ENCODE results near the gene CCDC85C. TPM values are rescaled to one million over a fixed set of nuclear protein-coding genes. Genes with fewer than 3 reads are reported as not detected.

The CCDC85C gene
- total RNA-seq, 1 donor from 2014 or later: 7.3 TPM

DNA sequence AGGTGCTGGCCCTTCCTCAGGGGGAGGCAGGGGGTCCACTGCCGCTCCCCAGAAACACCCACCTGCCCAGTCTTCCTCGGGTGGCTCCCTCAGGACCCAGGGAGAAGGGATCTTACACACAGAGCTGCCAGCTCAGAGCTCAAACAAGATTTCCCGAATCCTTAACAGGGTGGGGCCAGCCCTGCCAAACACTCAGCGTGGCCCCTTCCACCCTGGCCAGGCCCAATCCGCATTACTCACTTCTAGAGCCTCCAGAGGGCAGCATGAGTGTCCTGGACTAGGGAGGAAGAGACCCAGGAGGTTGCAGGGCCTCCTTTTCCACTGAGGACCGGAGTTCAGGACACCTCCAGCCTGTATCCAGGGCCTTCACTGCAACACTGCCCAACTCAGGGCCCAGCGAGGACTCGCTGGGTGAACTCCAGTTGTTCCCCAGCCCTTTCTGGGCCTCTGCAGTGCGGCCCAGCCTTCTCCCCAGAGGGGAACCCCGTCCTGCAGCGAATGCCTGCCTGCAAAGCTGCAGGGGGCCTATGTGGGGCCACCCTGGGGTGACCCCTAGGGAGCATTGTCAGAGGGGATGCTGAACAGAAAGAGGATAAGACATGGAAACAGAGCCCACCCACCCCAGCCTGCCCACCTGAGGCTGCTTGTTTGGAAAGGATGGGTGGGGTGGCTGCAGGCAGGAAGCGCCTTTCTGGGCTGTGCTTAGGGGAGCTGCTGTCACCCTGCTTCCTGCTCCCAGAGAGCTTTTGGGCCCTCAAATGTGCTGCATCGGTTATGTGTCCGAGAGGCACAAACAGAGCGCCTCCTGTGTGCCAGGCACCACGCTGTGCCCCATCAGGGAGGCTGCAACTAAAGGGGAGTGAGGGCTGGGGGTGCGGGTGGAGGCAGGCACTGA lies 79.0 kb downstream of the CCDC85C start:
- Mint-ChIP-seq H3K27ac (peak overlapping the region; percentile 46), H3K4me1 (ENCODE audit: low read depth) (peaks cover 1% of the 10 kb centered on the region), H3K36me3 (ENCODE audit: low read depth) (no peaks in the 10 kb centered on the region), H3K27me3 (ENCODE audit: low read depth) (no peaks in the 10 kb centered on the region), H3K4me3 (ENCODE audit: low read depth) (no peak overlapping the region), H3K9me3 (no peaks in the 10 kb centered on the region)
- DNase-seq (ENCODE audit: low spot score): no peak
- intact Hi-C loops (cut with micrococcal nuclease): no loop called here

DNA sequence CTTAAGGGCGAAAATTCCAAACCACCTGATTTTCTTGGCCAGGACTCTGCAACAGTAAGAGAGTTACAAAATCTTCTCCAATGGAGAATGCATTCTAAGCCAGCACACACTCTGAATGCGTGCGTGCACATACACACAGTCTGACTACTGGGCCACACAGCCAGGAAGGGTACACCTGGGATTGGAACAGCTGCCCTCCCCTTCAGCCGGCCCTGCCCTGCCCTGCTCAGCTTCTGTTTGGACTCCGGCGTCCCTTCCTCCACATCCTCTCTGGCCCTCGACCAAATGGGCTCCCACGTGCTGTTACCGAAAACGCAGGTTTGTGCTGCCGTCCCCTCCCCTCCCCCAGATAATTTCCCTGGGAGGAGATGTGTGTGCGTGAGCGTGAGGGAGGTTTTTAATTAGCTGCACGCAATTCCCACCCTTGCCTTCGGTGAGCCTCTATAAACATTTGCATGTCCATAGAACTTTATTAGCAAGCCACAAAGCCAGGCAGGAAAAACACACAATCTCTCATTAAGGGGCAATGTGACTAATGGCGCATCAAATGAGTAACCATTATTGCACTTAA lies 79.8 kb downstream of the CCDC85C start:
- no peak overlapping the region for H3K4me3 Mint-ChIP-seq (ENCODE audit: low read depth)
- intact Hi-C loops (cut with micrococcal nuclease): no loop called here
- no peaks in the 10 kb centered on the region for H3K36me3 Mint-ChIP-seq (ENCODE audit: low read depth)
- peaks cover 1% of the 10 kb centered on the region for H3K4me1 Mint-ChIP-seq (ENCODE audit: low read depth)
- H3K27ac Mint-ChIP-seq: no peak overlapping the region
- H3K27me3 Mint-ChIP-seq (ENCODE audit: low read depth): no peaks in the 10 kb centered on the region
- H3K9me3 Mint-ChIP-seq: no peaks in the 10 kb centered on the region
- no peak for DNase-seq (ENCODE audit: low spot score)

DNA sequence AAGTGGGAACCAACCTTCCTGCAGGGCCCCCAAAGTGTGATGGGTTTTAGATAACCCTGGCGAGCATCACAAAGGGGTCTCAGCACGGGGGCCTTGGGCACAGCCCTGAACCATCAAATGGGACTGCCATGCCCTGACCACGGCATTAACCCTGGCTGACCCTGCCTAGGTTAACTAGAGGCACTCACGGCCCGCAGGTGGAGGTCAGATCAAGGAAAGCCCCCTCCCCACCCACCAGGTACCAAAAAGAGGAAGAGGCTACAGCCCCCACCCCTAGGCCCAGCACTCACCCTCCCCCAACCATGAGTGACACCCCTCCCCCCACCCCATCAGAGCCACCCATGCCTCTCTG lies 80.3 kb downstream of the CCDC85C start:
- no peaks in the 10 kb centered on the region for H3K27me3 Mint-ChIP-seq (ENCODE audit: low read depth)
- H3K36me3 Mint-ChIP-seq (ENCODE audit: low read depth): no peaks in the 10 kb centered on the region
- no peak overlapping the region for H3K4me3 Mint-ChIP-seq (ENCODE audit: low read depth)
- no peak overlapping the region for H3K27ac Mint-ChIP-seq
- no peak for DNase-seq (ENCODE audit: low spot score)
- intact Hi-C loops (cut with micrococcal nuclease): no loop called here
- H3K9me3 Mint-ChIP-seq: no peaks in the 10 kb centered on the region
- peaks cover 1% of the 10 kb centered on the region for H3K4me1 Mint-ChIP-seq (ENCODE audit: low read depth)

DNA sequence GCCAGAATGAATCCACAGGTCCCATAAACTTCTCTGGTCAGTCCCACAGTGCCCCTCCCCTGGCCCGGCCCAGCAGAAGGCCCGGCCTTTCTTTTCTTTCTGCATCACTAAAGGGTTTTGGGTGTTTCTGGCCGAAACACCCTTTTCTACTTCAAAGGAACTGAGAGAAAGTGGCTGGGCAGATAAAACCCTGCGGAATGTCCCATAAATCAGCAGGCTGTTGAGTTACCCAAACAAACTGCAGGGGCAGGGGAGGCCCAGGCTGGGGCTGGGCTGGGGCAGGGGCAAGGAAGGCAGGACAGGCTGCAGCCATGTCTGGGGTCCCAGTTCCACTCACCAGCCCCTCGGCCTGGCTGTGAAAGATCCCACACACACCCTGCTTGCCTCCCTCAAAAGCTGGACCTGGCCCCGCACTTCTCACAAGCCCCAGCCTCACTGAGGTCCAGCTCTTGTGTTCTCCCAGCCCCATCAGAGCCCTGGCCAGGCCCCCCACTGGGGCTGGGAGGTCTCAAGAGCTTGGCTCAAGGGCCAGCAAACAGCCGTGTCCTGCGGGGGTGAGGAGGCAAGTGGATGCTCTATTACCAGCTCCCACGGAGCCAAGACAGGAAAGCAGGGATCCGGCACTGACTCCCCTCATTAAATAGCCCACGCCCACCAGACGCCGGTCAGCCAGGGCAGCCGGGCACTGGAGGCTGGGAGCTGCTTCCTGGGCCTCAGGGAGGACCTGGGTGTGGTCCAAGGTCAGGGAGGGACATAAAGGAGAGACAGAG lies 80.9 kb downstream of the CCDC85C start:
- intact Hi-C loops (cut with micrococcal nuclease): no loop called here
- no peaks in the 10 kb centered on the region for H3K36me3 Mint-ChIP-seq (ENCODE audit: low read depth)
- H3K4me3 Mint-ChIP-seq (ENCODE audit: low read depth): no peak overlapping the region
- H3K27me3 Mint-ChIP-seq (ENCODE audit: low read depth): no peaks in the 10 kb centered on the region
- H3K4me1 Mint-ChIP-seq (ENCODE audit: low read depth): peaks cover 1% of the 10 kb centered on the region
- DNase-seq (ENCODE audit: low spot score): no peak
- H3K9me3 Mint-ChIP-seq: no peaks in the 10 kb centered on the region
- H3K27ac Mint-ChIP-seq: no peak overlapping the region

DNA sequence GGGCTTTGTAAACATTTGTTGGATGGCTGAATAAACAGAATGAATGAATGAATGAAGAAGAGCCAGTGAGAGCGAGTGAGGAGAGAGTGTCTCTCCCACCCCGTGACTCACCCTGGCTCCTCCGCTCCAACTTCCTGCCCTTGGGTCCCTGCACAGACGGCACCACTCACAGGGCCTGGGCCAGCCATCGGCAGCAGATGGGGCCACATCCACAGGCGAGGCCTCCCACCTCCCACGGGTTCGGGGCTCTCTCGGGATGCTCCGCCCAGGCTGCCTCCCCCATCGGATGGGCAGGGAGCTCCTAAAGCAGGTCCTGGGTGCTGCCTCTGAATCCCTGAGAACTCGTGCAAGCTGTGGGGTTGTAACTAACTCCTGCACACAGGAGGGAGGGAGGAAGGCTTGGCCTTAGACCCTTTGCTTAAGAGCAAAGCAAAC lies 81.5 kb downstream of the CCDC85C start:
- peaks cover 1% of the 10 kb centered on the region for H3K4me1 Mint-ChIP-seq (ENCODE audit: low read depth)
- no peak for DNase-seq (ENCODE audit: low spot score)
- intact Hi-C loops (cut with micrococcal nuclease): no loop called here

DNA sequence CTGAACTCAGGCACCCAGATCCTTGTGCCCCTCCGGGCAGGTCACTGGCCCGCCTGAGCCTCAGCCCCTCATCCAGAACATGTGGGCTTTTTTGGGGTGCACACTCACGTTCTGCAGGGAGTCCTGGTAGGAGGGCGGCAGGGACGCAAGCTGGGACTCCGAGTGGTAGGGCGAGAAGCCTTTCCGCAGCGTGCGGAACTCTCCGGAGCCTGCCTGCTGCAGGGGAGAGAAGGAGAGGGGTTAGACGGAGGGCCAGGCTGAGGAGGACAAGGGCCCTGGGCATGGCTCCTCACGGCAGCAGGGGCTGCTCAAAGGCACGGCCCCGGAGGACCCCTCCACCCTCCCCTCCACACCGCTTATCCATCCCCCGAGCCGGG lies 82.0 kb downstream of the CCDC85C start:
- Mint-ChIP-seq H3K27ac (no peak overlapping the region), H3K9me3 (no peaks in the 10 kb centered on the region), H3K4me1 (ENCODE audit: low read depth) (peaks cover 1% of the 10 kb centered on the region), H3K4me3 (ENCODE audit: low read depth) (no peak overlapping the region), H3K36me3 (ENCODE audit: low read depth) (no peaks in the 10 kb centered on the region), H3K27me3 (ENCODE audit: low read depth) (no peaks in the 10 kb centered on the region)
- intact Hi-C loops (cut with micrococcal nuclease): no loop called here
- DNase-seq (ENCODE audit: low spot score): no peak

More for the DNA sequence above, 81.5 kb downstream of the CCDC85C start:
- Mint-ChIP-seq H3K36me3 (ENCODE audit: low read depth) (no peaks in the 10 kb centered on the region), H3K9me3 (no peaks in the 10 kb centered on the region), H3K27ac (no peak overlapping the region), H3K27me3 (ENCODE audit: low read depth) (no peaks in the 10 kb centered on the region), H3K4me3 (ENCODE audit: low read depth) (no peak overlapping the region)

DNA sequence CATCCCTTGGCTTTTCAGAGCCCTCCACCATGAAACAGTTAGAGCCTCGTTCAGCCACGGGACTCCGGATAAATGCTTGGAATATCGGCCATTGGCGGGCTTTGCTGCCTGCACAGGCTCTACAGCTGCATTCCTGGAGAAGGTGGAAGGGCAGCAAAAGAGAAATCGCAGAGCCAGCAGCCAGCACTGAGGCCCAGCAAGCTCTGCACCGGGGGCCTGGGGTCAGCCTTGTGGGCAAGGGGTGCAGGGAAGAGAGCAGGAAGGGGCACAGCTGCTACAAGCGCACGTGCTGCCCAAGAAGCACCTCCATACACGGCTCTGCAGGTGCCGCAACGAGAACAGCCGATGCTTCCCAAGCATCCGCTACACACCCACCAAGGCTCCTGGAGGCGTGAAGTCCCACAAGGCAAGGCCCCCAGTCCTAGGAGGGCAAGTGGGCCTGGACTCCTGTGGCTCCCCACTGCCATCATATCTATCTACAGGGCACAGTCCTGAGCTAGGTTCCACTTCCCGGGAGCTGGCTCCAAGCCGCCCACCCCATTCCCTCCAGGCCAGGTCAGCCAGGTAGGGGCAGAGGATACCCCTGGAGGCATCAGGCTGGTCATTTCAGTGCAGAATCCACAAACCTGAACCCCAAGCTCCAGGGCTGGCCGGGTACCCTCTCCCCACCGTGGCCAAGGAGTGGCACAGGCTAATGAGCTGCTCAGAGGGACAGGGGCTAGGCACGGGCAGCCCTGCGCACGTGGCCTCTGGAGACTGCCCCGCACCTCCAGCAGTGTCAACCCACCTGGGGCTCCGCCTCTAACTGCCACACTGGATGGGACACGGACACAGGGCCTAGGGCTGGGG lies 82.6 kb downstream of the CCDC85C start:
- Mint-ChIP-seq H3K36me3 (ENCODE audit: low read depth) (no peaks in the 10 kb centered on the region), H3K27ac (no peak overlapping the region), H3K4me3 (ENCODE audit: low read depth) (no peak overlapping the region), H3K9me3 (no peaks in the 10 kb centered on the region), H3K27me3 (ENCODE audit: low read depth) (no peaks in the 10 kb centered on the region), H3K4me1 (ENCODE audit: low read depth) (peaks cover 1% of the 10 kb centered on the region)
- intact Hi-C loops (cut with micrococcal nuclease): no loop called here
- no peak for DNase-seq (ENCODE audit: low spot score)

DNA sequence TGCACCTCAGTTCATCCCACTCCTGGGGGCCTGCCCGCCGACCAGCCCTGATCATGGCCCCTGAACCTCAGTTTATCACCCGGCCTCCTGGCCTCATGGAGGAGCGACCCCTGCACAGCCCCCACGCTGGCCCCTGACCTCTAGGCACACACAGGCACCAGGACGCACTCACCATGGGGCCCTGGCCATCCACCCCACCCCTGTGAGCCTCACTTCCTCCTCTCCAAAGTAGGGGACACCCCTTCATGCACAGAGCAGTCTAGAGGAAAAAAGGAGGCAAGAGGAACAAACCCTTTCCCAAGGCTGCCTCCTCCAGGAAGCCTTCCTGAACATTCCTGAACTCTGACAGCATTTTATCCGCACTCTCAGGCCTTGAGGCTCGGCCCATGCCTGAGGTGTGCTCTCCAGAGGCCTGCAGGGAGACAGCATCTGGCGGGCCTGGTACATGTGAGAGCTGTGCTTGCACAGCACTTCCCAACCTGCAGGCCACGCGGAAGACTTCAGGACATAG lies 83.4 kb downstream of the CCDC85C start:
- Mint-ChIP-seq H3K9me3 (no peaks in the 10 kb centered on the region), H3K4me3 (ENCODE audit: low read depth) (no peak overlapping the region), H3K4me1 (ENCODE audit: low read depth) (peaks cover 1% of the 10 kb centered on the region), H3K36me3 (ENCODE audit: low read depth) (no peaks in the 10 kb centered on the region), H3K27me3 (ENCODE audit: low read depth) (no peaks in the 10 kb centered on the region), H3K27ac (no peak overlapping the region)
- DNase-seq (ENCODE audit: low spot score): no peak
- intact Hi-C loops (cut with micrococcal nuclease): no loop called here

DNA sequence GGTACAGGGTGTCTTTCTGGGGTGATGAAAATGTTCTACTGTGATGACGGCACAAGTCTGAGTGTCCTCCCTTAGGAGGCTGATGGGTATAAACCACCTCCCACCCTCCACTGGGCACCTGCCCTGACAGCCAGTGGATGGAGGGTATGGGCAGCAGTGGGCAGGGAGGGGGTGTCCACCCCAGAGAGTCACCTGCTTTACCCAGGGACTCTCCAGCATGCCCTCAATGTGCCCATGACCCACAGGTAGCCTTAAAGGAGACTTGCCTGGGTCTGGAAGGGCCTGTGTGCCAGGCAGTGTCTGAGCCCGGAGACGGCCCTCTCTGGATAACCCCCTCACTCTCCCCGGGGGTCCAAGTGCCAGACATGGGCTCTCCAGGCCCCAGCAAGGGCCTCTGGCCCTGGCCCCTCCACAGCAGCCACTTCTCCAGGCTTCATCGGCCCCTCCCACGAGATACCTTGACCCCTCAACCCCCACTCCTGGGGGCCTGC lies 84.0 kb downstream of the CCDC85C start:
- H3K4me1 Mint-ChIP-seq (ENCODE audit: low read depth): no peaks in the 10 kb centered on the region
- H3K9me3 Mint-ChIP-seq: no peaks in the 10 kb centered on the region
- H3K4me3 Mint-ChIP-seq (ENCODE audit: low read depth): no peak overlapping the region
- no peak for DNase-seq (ENCODE audit: low spot score)
- intact Hi-C loops (cut with micrococcal nuclease): no loop called here
- no peak overlapping the region for H3K27ac Mint-ChIP-seq
- no peaks in the 10 kb centered on the region for H3K27me3 Mint-ChIP-seq (ENCODE audit: low read depth)
- H3K36me3 Mint-ChIP-seq (ENCODE audit: low read depth): no peaks in the 10 kb centered on the region

DNA sequence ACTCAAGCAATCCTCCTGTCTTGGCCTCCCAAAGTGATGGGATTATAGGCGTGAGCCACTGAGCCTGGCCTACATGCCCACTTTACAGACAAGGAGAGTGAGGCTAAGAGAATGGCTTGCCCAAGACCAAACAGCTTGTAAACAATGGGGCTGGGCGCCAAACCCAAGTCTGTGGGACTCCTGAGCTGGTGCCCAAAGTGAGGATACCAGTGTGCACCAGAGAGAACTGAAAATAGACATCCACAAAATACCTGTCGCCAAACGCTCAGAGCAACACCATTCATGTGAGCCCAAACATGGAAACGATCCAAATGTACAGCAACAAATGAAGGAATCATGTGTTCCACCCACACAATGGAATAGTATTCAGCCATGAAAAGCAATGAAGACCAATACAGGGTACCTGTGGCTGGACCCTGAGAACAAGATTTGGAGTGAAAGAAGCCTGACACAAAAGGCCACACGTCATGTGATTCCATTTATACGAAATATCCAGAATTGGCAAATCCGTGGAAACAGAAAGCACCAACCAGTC lies 84.6 kb downstream of the CCDC85C start:
- intact Hi-C loops (cut with micrococcal nuclease): no loop called here
- no peaks in the 10 kb centered on the region for H3K4me1 Mint-ChIP-seq (ENCODE audit: low read depth)
- H3K9me3 Mint-ChIP-seq: no peaks in the 10 kb centered on the region
- H3K27me3 Mint-ChIP-seq (ENCODE audit: low read depth): no peaks in the 10 kb centered on the region
- H3K4me3 Mint-ChIP-seq (ENCODE audit: low read depth): no peak overlapping the region
- no peak for DNase-seq (ENCODE audit: low spot score)
- no peaks in the 10 kb centered on the region for H3K36me3 Mint-ChIP-seq (ENCODE audit: low read depth)
- H3K27ac Mint-ChIP-seq: no peak overlapping the region

DNA sequence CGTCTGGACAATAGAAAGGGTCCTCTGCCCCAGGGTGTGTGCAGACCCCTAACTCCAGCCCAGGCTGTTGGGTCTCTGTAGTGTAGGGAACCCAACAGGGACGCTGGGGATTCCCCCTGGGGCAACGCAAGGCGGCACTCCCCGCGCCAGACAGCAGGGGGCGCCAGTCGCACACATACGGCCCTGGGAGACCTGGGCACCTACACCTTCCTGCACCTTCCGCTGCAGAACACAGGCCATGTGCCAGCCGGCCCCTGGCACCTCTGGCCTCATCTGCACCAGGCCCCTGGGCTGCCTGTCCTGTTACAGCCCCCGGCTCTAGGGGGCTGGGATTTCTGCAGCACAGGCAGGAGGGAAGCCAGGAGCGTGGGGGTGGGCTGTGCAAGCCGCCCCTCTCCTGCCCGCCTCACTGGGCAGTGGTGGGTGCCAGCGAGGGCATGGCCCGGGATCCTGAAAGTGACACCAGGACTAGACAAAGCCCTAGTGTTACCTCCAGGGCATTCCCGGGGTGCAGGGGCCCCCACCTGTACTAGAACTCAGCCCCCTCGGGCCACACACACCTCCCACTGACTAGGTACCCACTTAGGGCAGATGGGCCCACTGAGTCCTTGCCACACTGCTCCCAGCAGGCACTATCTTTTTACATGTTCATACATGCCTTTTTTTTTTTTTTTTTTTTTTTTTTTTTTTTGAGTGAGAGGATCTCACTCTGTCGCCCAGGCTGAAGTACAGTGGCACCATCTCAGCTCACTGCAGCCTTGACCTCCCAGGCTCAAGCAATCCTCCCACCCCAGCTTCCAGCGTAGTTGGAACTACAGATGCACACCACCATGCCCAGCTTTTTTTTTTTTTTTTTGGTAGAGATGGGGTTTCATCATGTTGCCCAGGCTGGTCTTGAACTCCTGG lies 85.3 kb downstream of the CCDC85C start:
- Mint-ChIP-seq H3K36me3 (ENCODE audit: low read depth) (no peaks in the 10 kb centered on the region), H3K27me3 (ENCODE audit: low read depth) (no peaks in the 10 kb centered on the region), H3K27ac (no peak overlapping the region), H3K9me3 (no peaks in the 10 kb centered on the region), H3K4me3 (ENCODE audit: low read depth) (no peak overlapping the region), H3K4me1 (ENCODE audit: low read depth) (no peaks in the 10 kb centered on the region)
- intact Hi-C loops (cut with micrococcal nuclease): loop anchor here (1.0 kb wide), 1 partner anchor 111 kb away; no protein-coding TSS in a partner anchor
- peak; percentile 70 for DNase-seq (ENCODE audit: low spot score)

Measured in activated T-helper 2 cell treated with anti-CD3 and anti-CD28 coated beads, Interferon-gamma antibody, Interleukin-2, Interleukin-4, amounts not matched to agents 10 μg/mL and 5 μg/mL and 100 μg/mL, durations not matched to agents 14 hours and 24 hours and 36 hours (primary cell).